H1 (cell line): Measurements from ENCODE around the gene COL25A1. TPM values are rescaled to one million over a fixed set of nuclear protein-coding genes. Genes with fewer than 3 reads are reported as not detected.

Experiments used
- CTCF ChIA-PET: fragments of 300-600 bp; sonication (Branson Sonifier 250); formaldehyde crosslinking; loops from one replicate; lab custom pipeline; 2021; ENCODE audit not compliant: partially characterized antibody; lab: Charles Lee
- POLR2A ChIA-PET: fragments of 300-600 bp; sonication (Branson Sonifier 250); formaldehyde crosslinking; loops from one replicate; lab custom pipeline; 2021; ENCODE audit warnings: inconsistent platforms; ENCODE audit not compliant: partially characterized antibody; lab: Charles Lee
- DNase-seq, 2 experiments: peaks; one replicate each; pipeline versions ENCODE4 v3.0.0 to v3.0.0-alpha.2; 2010 to 2022; ENCODE audit warnings: low spot score in 2 of 2, low read depth in 1 of 2, mixed read lengths in 1 of 2
- FAIRE-seq: peaks from 2 replicates; lab custom pipeline; 2011; peaks lifted over from hg19 to GRCh38; lab: Jason Lieb, UNC
- H2AFZ ChIP-seq: 2 replicates; pipeline ENCODE4 v1.8.1; 2012; ENCODE audit warnings: low read length, inconsistent platforms
- H2AK5ac ChIP-seq: 2 replicates; pipeline ENCODE4 v1.6.1; 2013; ENCODE audit warnings: low read depth, low read length
- H2BK120ac ChIP-seq: replicated peaks from 2 replicates; pipeline ENCODE3; 2013; ENCODE audit warnings: low read depth, low read length, inconsistent platforms
- H2BK12ac ChIP-seq: 2 replicates; pipeline ENCODE4 v1.6.1; 2013; ENCODE audit warnings: low read depth, low read length
- H2BK15ac ChIP-seq: 2 replicates; pipeline ENCODE4 v1.6.1; 2013; ENCODE audit warnings: low read length
- H2BK20ac ChIP-seq: 2 replicates; pipeline ENCODE4 v1.6.1; 2013; ENCODE audit warnings: low read length
- H2BK5ac ChIP-seq: 2 replicates; pipeline ENCODE4 v1.6.1; 2013; ENCODE audit warnings: low read depth, low read length
- H3K14ac ChIP-seq: 2 replicates; pipeline ENCODE4 v1.6.1; 2013; ENCODE audit warnings: inconsistent platforms; ENCODE audit not compliant: insufficient read length
- H3K18ac ChIP-seq: 2 replicates; pipeline ENCODE4 v1.6.1; 2013; ENCODE audit warnings: low read length; ENCODE audit errors: extremely low read depth
- H3K23ac ChIP-seq: 2 replicates; pipeline ENCODE4 v1.6.1; 2013; ENCODE audit warnings: inconsistent platforms; ENCODE audit not compliant: insufficient read length
- H3K23me2 ChIP-seq: 2 replicates; pipeline ENCODE4 v1.6.1; 2013; ENCODE audit warnings: low read depth, low read length
- H3K27ac ChIP-seq: 2 replicates; pipeline ENCODE4 v1.6.1; 2011; ENCODE audit warnings: low read depth, low read length, inconsistent platforms
- H3K27me3 ChIP-seq, 4 experiments: replicated peaks in 1 of 4; 1 replicate in 1 of 4; 2 replicates in 3 of 4; pipeline versions ENCODE4 v1.6.1 to v1.8.1; 2011 to 2013; ENCODE audit warnings: low read length in 3 of 4, mild to moderate bottlenecking in 3 of 4, inconsistent platforms in 2 of 4, mixed read lengths in 2 of 4, moderate library complexity in 1 of 4; ENCODE audit not compliant: control insufficient read depth in 3 of 4, insufficient read depth in 3 of 4; ENCODE audit errors: extremely low read depth in 1 of 4
- H3K36me3 ChIP-seq, 4 experiments: 2 replicates each; pipeline versions ENCODE4 v1.6.1 to v1.8.1; 2011 to 2013; ENCODE audit warnings: mild to moderate bottlenecking in 4 of 4, low read length in 3 of 4, moderate library complexity in 2 of 4, control low read depth in 1 of 4, inconsistent platforms in 1 of 4; ENCODE audit not compliant: insufficient read depth in 4 of 4, control insufficient read depth in 2 of 4
- H3K4ac ChIP-seq: replicated peaks from 2 replicates; pipeline ENCODE3; 2013; ENCODE audit warnings: low read length, low read depth, mixed read lengths, inconsistent platforms; ENCODE audit not compliant: insufficient read length
- H3K4me1 ChIP-seq, 4 experiments: replicated peaks in 1 of 4; 1 replicate in 1 of 4; 2 replicates in 3 of 4; pipeline versions ENCODE4 v1.6.1 to v1.8.1; 2011 to 2013; ENCODE audit warnings: low read length in 3 of 4, inconsistent platforms in 2 of 4, mixed read lengths in 1 of 4; ENCODE audit not compliant: insufficient read depth in 4 of 4, control insufficient read depth in 3 of 4
- H3K4me2 ChIP-seq, 2 experiments: 2 replicates each; pipeline versions ENCODE4 v1.6.1 to v1.8.1; 2011 to 2013; ENCODE audit warnings: low read depth in 2 of 2, low read length in 2 of 2, control low read depth in 1 of 2, inconsistent platforms in 1 of 2, mild to moderate bottlenecking in 1 of 2; ENCODE audit not compliant: insufficient read depth in 1 of 2
- H3K4me3 ChIP-seq, 4 experiments: fragments of 200-600, 300-600 bp in 1 of 4; sonication (generic), shearing (Covaris generic), sonication (Bioruptor Twin) in 1 of 4; 2 replicates each; pipeline versions ENCODE4 v1.5.1 to v1.8.1; 2011 to 2016; ENCODE audit warnings: low read length in 4 of 4, low read depth in 3 of 4, control low read depth in 2 of 4, inconsistent platforms in 2 of 4, mild to moderate bottlenecking in 2 of 4, mixed read lengths in 1 of 4, moderate library complexity in 1 of 4; ENCODE audit not compliant: insufficient read depth in 2 of 4; ENCODE audit errors: extremely low read depth in 1 of 4
- H3K56ac ChIP-seq: replicated peaks from 2 replicates; pipeline ENCODE3; 2013; ENCODE audit warnings: low read depth, mild to moderate bottlenecking, mixed read lengths, low read length, inconsistent platforms; ENCODE audit not compliant: insufficient read length
- H3K79me1 ChIP-seq: 2 replicates; pipeline ENCODE4 v1.6.1; 2013; ENCODE audit warnings: low read depth, low read length, control low read depth
- H3K79me2 ChIP-seq, 2 experiments: 2 replicates each; pipeline versions ENCODE4 v1.6.1 to v1.8.1; 2012 to 2013; ENCODE audit warnings: low read length in 2 of 2, mild to moderate bottlenecking in 2 of 2, inconsistent platforms in 1 of 2; ENCODE audit not compliant: insufficient read depth in 2 of 2, control insufficient read depth in 1 of 2
- H3K9ac ChIP-seq, 4 experiments: replicated peaks in 1 of 4; 1 replicate in 1 of 4; 2 replicates in 3 of 4; pipeline versions ENCODE4 v1.6.1 to v1.8.1; 2011 to 2013; ENCODE audit warnings: low read depth in 3 of 4, low read length in 3 of 4, control low read depth in 2 of 4, mild to moderate bottlenecking in 2 of 4, moderate library complexity in 2 of 4, inconsistent platforms in 1 of 4; ENCODE audit errors: extremely low read depth in 1 of 4
- H3K9me3 ChIP-seq, 2 experiments: 2 replicates each; pipeline versions ENCODE4 v1.6.1 to v1.8.1; 2012 to 2013; ENCODE audit warnings: mild to moderate bottlenecking in 2 of 2, moderate library complexity in 2 of 2, control low read depth in 1 of 2, inconsistent platforms in 1 of 2, low read depth in 1 of 2, low read length in 1 of 2, mixed read lengths in 1 of 2; ENCODE audit not compliant: insufficient read depth in 2 of 2
- H4K20me1 ChIP-seq, 2 experiments: replicated peaks in 1 of 2; 2 replicates each; pipeline versions ENCODE3 to v1.8.1; 2011 to 2013; ENCODE audit warnings: inconsistent platforms in 2 of 2, low read length in 2 of 2, mild to moderate bottlenecking in 1 of 2; ENCODE audit not compliant: insufficient read depth in 2 of 2, control insufficient read depth in 1 of 2
- H4K5ac ChIP-seq: 2 replicates; pipeline ENCODE4 v1.6.1; 2013; ENCODE audit warnings: low read length, low read depth, mixed read lengths, inconsistent platforms; ENCODE audit not compliant: insufficient read length
- H4K8ac ChIP-seq: 2 replicates; pipeline ENCODE4 v1.8.0; 2013; ENCODE audit warnings: mild to moderate bottlenecking, moderate library complexity, low read length, inconsistent platforms; ENCODE audit not compliant: insufficient read depth; ENCODE audit errors: extremely low read depth
- H4K91ac ChIP-seq: replicated peaks from 2 replicates; pipeline ENCODE3; 2013; ENCODE audit warnings: low read length, mixed read lengths, inconsistent platforms; ENCODE audit not compliant: insufficient read length
- ASH2L ChIP-seq: fragments of 200-600, 300-600 bp; sonication (generic); IDR thresholded peaks from one replicate; pipeline ENCODE4 v1.7.1; 2017; ENCODE audit warnings: low read length
- BACH1 ChIP-seq: IDR thresholded peaks from 2 replicates; pipeline ENCODE4 v1.6.1; 2012; ENCODE audit warnings: low read length, improper control_type of control experiment
- BRCA1 ChIP-seq: IDR thresholded peaks from 2 replicates; pipeline ENCODE4 v1.6.1; 2012; ENCODE audit warnings: low read depth, low read length, improper control_type of control experiment
- CEBPB ChIP-seq: IDR thresholded peaks from 2 replicates; pipeline ENCODE4 v1.6.1; 2012; ENCODE audit warnings: low read depth, low read length
- CTBP2 ChIP-seq: IDR thresholded peaks from 2 replicates; pipeline ENCODE4 v1.7.0; 2011; ENCODE audit warnings: borderline replicate concordance, mild to moderate bottlenecking, moderate library complexity, mixed read lengths, low read length; ENCODE audit not compliant: insufficient read depth, insufficient read length
- EGR1 ChIP-seq: IDR thresholded peaks from 2 replicates; pipeline ENCODE4 v1.6.1; 2011; ENCODE audit warnings: low read depth, low read length, borderline replicate concordance
- GTF2F1 ChIP-seq: IDR thresholded peaks from 2 replicates; pipeline ENCODE4 v1.6.1; 2012; ENCODE audit warnings: low read depth, low read length, improper control_type of control experiment, borderline replicate concordance
- POLR2A ChIP-seq, 2 experiments: IDR thresholded peaks; 1 replicate in 1 of 2; 2 replicates in 1 of 2; pipeline ENCODE4 v1.6.1; 2011; ENCODE audit warnings: low read depth in 2 of 2, low read length in 2 of 2, mild to moderate bottlenecking in 2 of 2; ENCODE audit errors: control extremely low read depth in 1 of 2
- RNF2 ChIP-seq: fragments of 200-900, 300-1000 bp; sonication (generic); IDR thresholded peaks from 2 replicates; pipeline ENCODE4 v1.7.1; 2016; ENCODE audit warnings: borderline replicate concordance, low read depth, mild to moderate bottlenecking, antibody characterized with exemption, low read length; ENCODE audit not compliant: poor library complexity, severe bottlenecking; ENCODE audit errors: missing control alignments
- SIRT6 ChIP-seq: IDR thresholded peaks from one replicate; pipeline ENCODE4 v1.7.1; 2012; ENCODE audit warnings: low read length, inconsistent platforms
- ZNF274 ChIP-seq: IDR thresholded peaks from 2 replicates; pipeline ENCODE4 v1.7.0; 2012; ENCODE audit warnings: low read length, borderline replicate concordance; ENCODE audit errors: extremely low read depth
- WGBS, 2 experiments: shearing (Covaris generic) in 1 of 2; methylation state at CpG; one replicate each; pipeline versions ENCODE4 v1.1.6 to v1.1.7; 2013 to 2015; ENCODE audit warnings: low lambda C conversion rate in 2 of 2, mixed read lengths in 2 of 2, inconsistent platforms in 1 of 2, low coverage in 1 of 2, missing lambda C conversion rate in 1 of 2; ENCODE audit not compliant: insufficient replicate concordance in 2 of 2, insufficient coverage in 1 of 2, insufficient read length in 1 of 2; ENCODE audit errors: extremely low coverage in 1 of 2, missing lambda C conversion rate in 1 of 2; 5-methylcytosine and 5-hydroxymethylcytosine counted together
- polyA plus RNA-seq, 7 experiments: library from polyadenylated mRNA; depleted of rRNA in 3 of 7; stranded (reverse) in 5 of 7; unstranded in 2 of 7; fragments of >200 nt in 5 of 7; fragments of 200-250 nt in 2 of 7; gene quantifications; 1 replicate in 5 of 7; 2 replicates in 1 of 7; 4 replicates in 1 of 7; pipeline versions ENCODE4 v1.2.1 to v1.2.3, GENCODE V29; 2011 to 2013; ENCODE audit warnings: missing spikeins in 2 of 7, mixed read lengths in 2 of 7
- total RNA-seq: library from RNA; stranded (reverse); fragmentation: NEBNext Ultra II Directional; extraction: Animal tissue kit (Norgen Biotek cat#: 25700); gene quantifications from 2 replicates; pipeline ENCODE4 v1.2.1, GENCODE V29; 2021

The COL25A1 gene
- total and polyA plus RNA-seq, 2 of the 8 experiments (the other 6 are each of a cell fraction or from before 2014, with no cell fraction given): 1.1 to 8.3 TPM

DNA sequence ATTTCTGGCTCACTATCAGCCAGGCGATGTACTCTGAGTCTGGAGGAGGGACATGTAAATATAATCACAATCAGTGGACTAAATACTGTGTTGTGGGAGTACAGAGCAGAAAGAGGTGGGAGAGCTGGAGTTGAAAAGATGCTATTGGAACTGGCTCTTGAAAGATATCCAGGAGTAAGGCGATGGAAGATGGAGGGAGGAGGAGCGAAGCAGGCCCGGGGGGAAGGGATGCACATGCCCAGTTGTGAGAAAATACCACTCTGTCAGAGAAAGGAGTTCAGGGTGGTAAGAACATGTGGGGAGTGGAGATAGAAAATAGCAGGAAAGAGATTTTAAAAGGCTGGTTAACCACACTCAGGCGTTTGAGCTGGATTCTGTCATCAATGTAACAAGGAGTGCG is 322.7 kb downstream of the COL25A1 start:
- Histone ChIP-seq H3K4me1 (0 out of 7 replicates have a peak, but pooled peaks cover 0 to 3% (median 0%) of the 10 kb centered on the region in 4 experiments), H3K27ac (no peak overlapping the region; the same call in 1 of the 2 replicates), H3K36me3 (no peaks in the 10 kb centered on the region), H4K5ac (no peak overlapping the region), H3K9me3 (no peaks in the 10 kb centered on the region), H3K56ac (no peak overlapping the region), H3K4ac (no peak overlapping the region), H4K20me1 (no peaks in the 10 kb centered on the region), H3K23ac (no peak overlapping the region), H2AFZ (peak overlapping the region; percentile 4; the same call in 1 of the 2 replicates), H3K23me2 (no peaks in the 10 kb centered on the region), H3K79me1 (no peaks in the 10 kb centered on the region), H3K9ac (no peak overlapping the region), H2BK120ac (no peak overlapping the region), H2BK15ac (no peak overlapping the region), H2BK5ac (no peak overlapping the region), H4K8ac (no peak overlapping the region), H3K4me3 (no peak overlapping the region), H2BK20ac (no peak overlapping the region), H4K91ac (no peak overlapping the region), H2AK5ac (no peak overlapping the region), H3K14ac (no peak overlapping the region), H3K4me2 (no peak overlapping the region), H3K79me2 (no peaks in the 10 kb centered on the region), H3K27me3 (no peaks in the 10 kb centered on the region), H2BK12ac (no peak overlapping the region), H3K18ac (no peak overlapping the region)
- 92% methylated on average over 6 of the region's 6 CpGs; no CpG with 5 or more reads in 1 of the 2 experiments for WGBS, 2 experiments
- DNase-seq (no peak), FAIRE-seq (no peak)
- no peak for TF ChIP-seq SIRT6
- no peak for TF ChIP-seq CTBP2
- no peak for TF ChIP-seq ZNF274
- no peak for TF ChIP-seq ASH2L
- TF ChIP-seq CEBPB: no peak
- TF ChIP-seq EGR1: no peak
- TF ChIP-seq POLR2A (IDR thresholded peaks at IDR 0.05; ENCODE audit: control extremely low read depth in 1 of 2, low read depth in 2 of 2, low read length in 2 of 2): no peak
- TF ChIP-seq BACH1: no peak
- TF ChIP-seq BRCA1: no peak
- TF ChIP-seq RNF2: no peak
- TF ChIP-seq GTF2F1: no peak
- ChIA-PET POLR2A (no interaction called here), CTCF (no interaction called here)
